Activated CD4-positive, alpha-beta memory T cell treated with anti-CD3 and anti-CD28 coated beads for 36 hours (primary cell): ENCODE measurements around the gene RAD51. TPM values are rescaled to one million over a fixed set of nuclear protein-coding genes. Genes with fewer than 3 reads are reported as not detected.

ENCODE experiments used
- CTCF ChIA-PET: fragments of 350-600 bp; sonication (Branson Sonifier 250); formaldehyde crosslinking; loops from one replicate; lab custom pipeline; 2021; ENCODE audit warnings: antibody characterized with exemption, inconsistent platforms; lab: Charles Lee
- POLR2A ChIA-PET: fragments of 350-600 bp; sonication (Branson Sonifier 250); formaldehyde crosslinking; loops from one replicate; lab custom pipeline; 2021; ENCODE audit warnings: antibody characterized with exemption; lab: Charles Lee
- DNase-seq: peaks from one replicate; pipeline ENCODE4 v3.0.0-alpha.2; 2020
- H3K27ac Mint-ChIP-seq: one replicate; pipeline ENCODE4 v1.8.0; 2021; ENCODE audit warnings: mixed read lengths
- H3K27me3 Mint-ChIP-seq: one replicate; pipeline ENCODE4 v1.8.0; 2021; ENCODE audit warnings: mixed read lengths
- H3K36me3 Mint-ChIP-seq: one replicate; pipeline ENCODE4 v1.8.0; 2021; ENCODE audit warnings: mixed read lengths
- H3K4me1 Mint-ChIP-seq: one replicate; pipeline ENCODE4 v1.8.0; 2021; ENCODE audit warnings: low read depth, mixed read lengths
- H3K4me3 Mint-ChIP-seq: one replicate; pipeline ENCODE4 v1.8.0; 2021; ENCODE audit warnings: mild to moderate bottlenecking, mixed read lengths
- H3K9me3 Mint-ChIP-seq: one replicate; pipeline ENCODE4 v1.8.0; 2021; ENCODE audit warnings: mixed read lengths
- intact Hi-C: fragments of 100-400 bp; cut with micrococcal nuclease; formaldehyde crosslinking; loops from one replicate; pipeline ENCODE4 v1.15.1; 2023
- total RNA-seq, 2 experiments: library from RNA; stranded (reverse); gene quantifications; one replicate each; pipeline ENCODE4 v1.2.3, GENCODE V29; 2021

RAD51 gene
- total RNA-seq, 2 experiments from 2014 or later, result 67.1 to 70.0 TPM

- no peak for DNase-seq
- CTCF ChIA-PET, result interaction anchor here (1.5 kb wide), 1 partner anchor 170 kb away, joined by 3 read pairs; no protein-coding TSS in a partner anchor
- peaks cover 3% of the 10 kb centered on the region for H3K36me3 Mint-ChIP-seq
- intact Hi-C loops, result no loop called here
- H3K27ac Mint-ChIP-seq, result no peak overlapping the region
- no peaks in the 10 kb centered on the region for H3K27me3 Mint-ChIP-seq
- POLR2A ChIA-PET, result no interaction called here
- H3K4me3 Mint-ChIP-seq, result no peak overlapping the region
- no peaks in the 10 kb centered on the region for H3K9me3 Mint-ChIP-seq
- H3K4me1 Mint-ChIP-seq, result peaks cover 7% of the 10 kb centered on the region
These were observed 5.8 kb upstream of the RAD51 start for GRCh38 chr15:40688932-40689799.

DNA sequence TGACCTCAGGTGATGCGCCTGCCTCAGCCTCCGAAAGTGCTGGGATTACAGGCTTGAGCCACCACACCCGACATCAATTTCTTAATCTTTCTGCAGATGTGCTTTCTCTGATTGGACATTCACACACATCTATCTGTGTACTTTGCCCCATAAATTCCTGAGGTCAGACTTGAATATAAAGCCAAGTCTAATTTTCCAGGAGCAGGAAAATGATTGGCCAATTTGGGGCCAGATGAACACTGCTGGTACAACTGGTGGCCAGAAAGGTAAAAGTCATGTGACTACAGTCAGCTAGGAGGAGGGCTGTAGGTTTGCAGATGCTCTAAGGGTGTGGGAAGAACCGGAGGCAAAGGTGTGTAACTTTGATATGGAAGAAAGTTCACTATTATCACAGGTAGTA lies 3.2 kb upstream of the RAD51 start:
- no peaks in the 10 kb centered on the region for H3K9me3 Mint-ChIP-seq
- DNase-seq, result no peak
- ChIA-PET CTCF (no interaction called here), POLR2A (no interaction called here)
- intact Hi-C loops, result loop anchor here (10.0 kb wide), 1 partner anchor 287 kb away; the partner anchor contains the start of gene IVD
- no peak overlapping the region for H3K4me3 Mint-ChIP-seq
- H3K27ac Mint-ChIP-seq, result no peak overlapping the region
- peaks cover 14% of the 10 kb centered on the region for H3K4me1 Mint-ChIP-seq
- H3K27me3 Mint-ChIP-seq, result no peaks in the 10 kb centered on the region
- peaks cover 15% of the 10 kb centered on the region for H3K36me3 Mint-ChIP-seq

DNA sequence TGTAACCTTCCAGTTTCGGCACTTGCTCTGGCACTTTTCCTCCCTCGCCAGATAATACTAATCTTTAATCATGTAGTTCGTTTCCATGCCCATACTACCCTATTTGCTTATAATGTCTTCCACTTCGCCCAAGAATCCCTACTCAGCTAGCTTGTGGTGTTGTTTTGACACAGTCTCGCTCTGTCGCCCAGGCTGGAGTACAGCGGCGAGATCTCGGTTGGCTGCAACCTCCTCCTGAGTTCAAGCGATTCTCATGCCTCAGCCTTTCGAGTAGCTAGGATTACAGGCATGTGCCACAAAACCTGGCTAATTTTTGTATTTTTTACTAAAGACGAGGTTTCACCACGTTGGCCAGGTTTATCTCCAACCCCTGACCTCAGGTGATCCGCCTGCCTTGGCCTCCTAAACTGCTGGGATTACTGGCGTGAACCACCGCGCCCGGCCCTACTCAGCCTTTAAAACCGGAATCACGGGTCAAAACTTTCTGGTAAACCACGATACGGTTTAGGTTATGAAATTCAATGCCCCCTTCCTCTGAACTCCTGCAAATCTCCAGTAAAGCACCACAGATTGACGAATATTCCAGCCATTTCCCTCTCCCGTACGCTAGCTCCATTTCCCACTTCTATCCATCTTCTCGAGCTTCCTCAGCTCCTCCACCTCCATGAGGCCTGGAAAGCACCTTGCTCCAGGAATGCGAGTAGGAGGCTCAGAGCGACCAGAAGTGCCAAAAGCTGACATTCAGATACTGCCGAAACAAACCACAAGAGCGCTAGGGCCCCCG lies 878 bp upstream of the RAD51 start:
- POLR2A ChIA-PET, result interaction anchor here (0.6 to 2.5 kb wide), 19 partner anchors 11 to 533 kb away, joined by 3 to 18 read pairs (median 4); partner anchors contain the start of genes BUB1B, C15orf62, DNAJC17 and GCHFR
- intact Hi-C loops, result loop anchor here (1.0 to 10.0 kb wide), 8 partner anchors 15 to 289 kb away; partner anchors contain the start of genes CCDC32, DNAJC17, IVD and RMDN3
- H3K4me3 Mint-ChIP-seq, result peak overlapping the region; percentile 91
- CTCF ChIA-PET, result interaction anchor here (0.8 to 2.4 kb wide), 17 partner anchors 9 to 537 kb away, joined by 3 to 17 read pairs (median 5); partner anchors contain the start of genes CHP1, RHOV and VPS18
- peak overlapping the region; percentile 98 for H3K27ac Mint-ChIP-seq
- peaks cover 21% of the 10 kb centered on the region for H3K4me1 Mint-ChIP-seq
- no peaks in the 10 kb centered on the region for H3K27me3 Mint-ChIP-seq
- DNase-seq, result peak; percentile 24
- H3K36me3 Mint-ChIP-seq, result peaks cover 30% of the 10 kb centered on the region
- H3K9me3 Mint-ChIP-seq, result no peaks in the 10 kb centered on the region

DNA sequence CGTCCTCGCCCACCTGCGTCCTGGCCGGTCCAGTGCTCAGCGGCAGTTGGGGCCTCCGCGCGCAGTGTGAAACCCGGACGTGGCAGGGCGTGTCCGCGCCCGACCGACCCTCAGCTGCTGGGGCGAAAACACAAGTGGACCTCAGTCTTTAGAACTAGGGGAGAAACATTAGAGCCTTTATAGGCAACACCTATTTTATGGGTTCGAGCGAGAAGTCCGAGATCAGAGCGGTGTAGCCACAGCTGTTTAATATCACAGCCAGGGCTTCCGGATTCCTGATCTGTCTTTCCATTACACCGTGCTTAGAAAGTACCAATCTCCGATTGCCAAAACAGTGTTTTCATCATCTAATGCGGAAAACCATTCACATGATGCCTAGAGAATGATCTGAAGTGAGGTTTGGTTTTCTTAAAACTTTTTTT lies 506 bp downstream of the RAD51 start:
- Mint-ChIP-seq H3K36me3 (peaks cover 42% of the 10 kb centered on the region), H3K4me3 (peak overlapping the region; percentile 91), H3K4me1 (peaks cover 30% of the 10 kb centered on the region), H3K27me3 (no peaks in the 10 kb centered on the region), H3K27ac (peak overlapping the region; percentile 98), H3K9me3 (no peaks in the 10 kb centered on the region)
- intact Hi-C loops, result loop anchor here (2.0 to 10.0 kb wide), 4 partner anchors 17 to 291 kb away; partner anchors contain the start of genes CCDC32 and IVD
- no peak for DNase-seq
- ChIA-PET POLR2A (interaction anchor here (1.0 to 2.5 kb wide), 14 partner anchors 10 to 535 kb away, joined by 3 to 18 read pairs (median 4); partner anchors contain the start of genes BUB1B, C15orf62, DNAJC17 and GCHFR), CTCF (interaction anchor here (0.7 to 2.4 kb wide), 11 partner anchors 10 to 1362 kb away, joined by 3 to 17 read pairs (median 7); partner anchors contain the start of gene VPS18)

DNA sequence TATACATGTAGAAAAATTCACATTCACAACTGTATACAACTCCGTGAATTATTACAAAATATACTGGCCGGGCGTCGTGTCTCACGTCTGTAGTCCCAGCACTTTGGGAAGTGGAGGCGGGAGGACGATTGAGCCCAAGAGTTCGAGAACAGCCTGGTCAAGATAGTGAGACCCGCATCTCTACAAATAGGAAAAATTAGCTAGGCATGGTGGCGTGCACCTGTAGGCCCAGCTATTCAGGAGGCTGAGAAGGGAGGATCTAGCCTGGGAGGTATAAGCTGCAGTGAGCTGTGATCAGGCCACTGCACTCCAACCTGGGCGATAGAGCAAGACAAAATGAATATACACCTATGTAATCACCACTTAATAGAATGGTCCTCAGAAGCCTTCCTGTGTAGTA lies 1.3 kb downstream of the RAD51 start:
- DNase-seq, result no peak
- Mint-ChIP-seq H3K4me1 (peaks cover 30% of the 10 kb centered on the region), H3K9me3 (no peaks in the 10 kb centered on the region), H3K36me3 (peaks cover 47% of the 10 kb centered on the region), H3K27me3 (no peaks in the 10 kb centered on the region), H3K27ac (no peak overlapping the region), H3K4me3 (peak overlapping the region; percentile 91)
- ChIA-PET POLR2A (interaction anchor here (1.2 to 2.5 kb wide), 3 partner anchors 68 to 127 kb away, joined by 3 to 18 read pairs (median 6); partner anchors contain the start of genes DNAJC17, GCHFR and RPUSD2), CTCF (interaction anchor here (0.7 to 2.4 kb wide), 3 partner anchors 58 to 1361 kb away, joined by 3 to 11 read pairs (median 3); no protein-coding TSS in a partner anchor)
- intact Hi-C loops, result loop anchor here (10.0 kb wide), 1 partner anchor 291 kb away; the partner anchor contains the start of gene IVD

- H3K27me3 Mint-ChIP-seq, result no peaks in the 10 kb centered on the region
- H3K9me3 Mint-ChIP-seq, result no peaks in the 10 kb centered on the region
- intact Hi-C loops, result loop anchor here (10.0 kb wide), 1 partner anchor 293 kb away; the partner anchor contains the start of gene IVD
- no peak for DNase-seq
- H3K4me3 Mint-ChIP-seq, result no peak overlapping the region
- POLR2A ChIA-PET, result no interaction called here
- no peak overlapping the region for H3K27ac Mint-ChIP-seq
- peaks cover 50% of the 10 kb centered on the region for H3K36me3 Mint-ChIP-seq
- H3K4me1 Mint-ChIP-seq, result peaks cover 30% of the 10 kb centered on the region
- CTCF ChIA-PET, result no interaction called here
These were observed 2.9 kb downstream of the RAD51 start for GRCh38 chr15:40697916-40698315.

DNA sequence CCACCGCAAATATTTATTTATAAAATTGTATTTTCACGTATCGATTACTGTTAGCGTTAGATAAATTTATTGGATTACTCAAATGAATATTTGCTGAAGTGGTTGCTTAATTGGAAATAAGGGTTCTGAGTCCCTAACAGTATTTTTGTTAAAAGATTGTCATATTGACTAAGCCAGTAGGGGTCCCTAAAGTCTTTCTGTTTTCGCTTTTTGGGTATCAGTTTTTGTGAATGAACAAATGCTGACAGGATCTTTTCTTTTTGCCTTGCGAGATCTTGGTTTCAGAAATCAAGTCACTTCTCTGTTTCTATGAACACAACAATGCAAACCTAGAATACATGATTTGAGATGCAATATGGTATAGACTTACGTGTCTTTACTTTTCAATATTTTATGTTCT lies 7.1 kb downstream of the RAD51 start:
- ChIA-PET POLR2A (no interaction called here), CTCF (interaction anchor here (0.7 kb wide), 1 partner anchor 193 kb away, joined by 3 read pairs; no protein-coding TSS in a partner anchor)
- no peak overlapping the region for H3K27ac Mint-ChIP-seq
- H3K27me3 Mint-ChIP-seq, result no peaks in the 10 kb centered on the region
- intact Hi-C loops, result no loop called here
- no peaks in the 10 kb centered on the region for H3K9me3 Mint-ChIP-seq
- no peak overlapping the region for H3K4me3 Mint-ChIP-seq
- H3K4me1 Mint-ChIP-seq, result peaks cover 15% of the 10 kb centered on the region
- peaks cover 53% of the 10 kb centered on the region for H3K36me3 Mint-ChIP-seq
- no peak for DNase-seq

DNA sequence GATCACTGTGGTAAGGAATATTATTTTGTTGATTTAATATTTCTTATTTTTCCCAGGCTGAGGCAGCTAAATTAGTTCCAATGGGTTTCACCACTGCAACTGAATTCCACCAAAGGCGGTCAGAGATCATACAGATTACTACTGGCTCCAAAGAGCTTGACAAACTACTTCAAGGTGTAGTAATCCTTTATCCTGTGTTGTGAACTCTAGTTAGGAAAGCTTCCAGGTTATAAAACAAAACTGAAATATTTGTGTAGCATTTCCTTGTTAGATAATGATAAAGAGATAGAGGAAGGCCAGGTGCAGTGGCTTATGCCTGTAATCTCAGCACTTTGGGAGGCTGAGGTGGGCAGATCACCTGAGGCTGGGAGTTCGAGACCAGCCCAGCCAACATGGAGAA lies 11.1 kb downstream of the RAD51 start:
- ChIA-PET POLR2A (interaction anchor here (1.6 kb wide), 1 partner anchor 11 kb away, joined by 5 read pairs; the partner anchor contains the start of gene RAD51), CTCF (interaction anchor here (0.9 to 1.3 kb wide), 3 partner anchors 11 to 153 kb away, joined by 3 to 4 read pairs (median 3); partner anchors contain the start of gene RAD51)
- Mint-ChIP-seq H3K4me1 (no peaks in the 10 kb centered on the region), H3K9me3 (no peaks in the 10 kb centered on the region), H3K27me3 (no peaks in the 10 kb centered on the region), H3K4me3 (no peak overlapping the region), H3K36me3 (peaks cover 41% of the 10 kb centered on the region), H3K27ac (no peak overlapping the region)
- intact Hi-C loops, result no loop called here
- no peak for DNase-seq

DNA sequence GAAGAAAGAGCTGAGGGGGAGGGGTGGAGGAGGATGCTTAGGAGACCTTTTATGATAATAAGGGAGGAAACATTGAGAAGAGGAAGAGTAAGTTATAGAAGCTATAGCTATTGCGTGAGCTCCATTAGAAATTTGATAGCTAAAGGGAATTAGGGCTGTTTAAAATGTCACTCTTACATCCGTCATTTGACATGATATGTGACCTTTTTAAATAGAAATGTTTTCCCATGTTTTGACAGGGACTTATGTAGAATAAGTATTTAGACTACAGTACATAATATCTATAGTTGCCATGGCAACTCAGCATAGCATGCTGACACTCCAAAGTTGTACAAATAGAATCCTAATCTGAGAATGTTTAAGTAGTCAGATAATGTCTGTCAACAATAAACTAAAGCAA lies 19.2 kb downstream of the RAD51 start:
- DNase-seq, result no peak
- no peaks in the 10 kb centered on the region for H3K4me1 Mint-ChIP-seq
- peaks cover 43% of the 10 kb centered on the region for H3K36me3 Mint-ChIP-seq
- H3K9me3 Mint-ChIP-seq, result no peaks in the 10 kb centered on the region
- H3K27me3 Mint-ChIP-seq, result no peaks in the 10 kb centered on the region
- ChIA-PET POLR2A (no interaction called here), CTCF (interaction anchor here (1.1 kb wide), 1 partner anchor 10 kb away, joined by 3 read pairs; no protein-coding TSS in a partner anchor)
- no peak overlapping the region for H3K27ac Mint-ChIP-seq
- intact Hi-C loops, result no loop called here
- H3K4me3 Mint-ChIP-seq, result no peak overlapping the region

DNA sequence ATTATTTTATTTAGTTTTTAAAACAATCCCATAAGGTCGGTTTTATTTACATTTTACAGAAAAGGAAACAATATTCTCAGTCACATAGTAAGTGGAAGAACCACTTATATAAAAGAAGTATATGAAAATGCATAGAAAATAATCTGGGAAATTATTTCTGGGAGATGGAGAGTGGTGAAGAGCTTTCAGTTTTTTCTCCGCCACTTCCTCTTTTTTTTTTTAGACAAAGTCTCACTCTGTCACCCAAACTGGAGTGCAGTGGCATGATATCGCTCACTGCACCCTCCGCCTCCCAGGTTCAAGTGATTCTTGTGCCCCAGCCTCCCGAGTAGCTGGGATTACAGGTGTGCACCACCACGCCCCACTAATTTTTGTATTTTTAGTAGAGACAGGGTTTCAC lies 21.2 kb downstream of the RAD51 start:
- H3K4me1 Mint-ChIP-seq, result no peaks in the 10 kb centered on the region
- ChIA-PET CTCF (no interaction called here), POLR2A (no interaction called here)
- no peak overlapping the region for H3K4me3 Mint-ChIP-seq
- no peak overlapping the region for H3K27ac Mint-ChIP-seq
- H3K27me3 Mint-ChIP-seq, result no peaks in the 10 kb centered on the region
- H3K9me3 Mint-ChIP-seq, result no peaks in the 10 kb centered on the region
- peaks cover 39% of the 10 kb centered on the region for H3K36me3 Mint-ChIP-seq
- no peak for DNase-seq
- intact Hi-C loops, result no loop called here

GRCh38 chr15:40721701-40722100 lies 26.7 kb downstream of the RAD51 start:
- ChIA-PET CTCF (interaction anchor here (0.6 to 1.1 kb wide), 3 partner anchors 14 to 81 kb away, joined by 3 to 4 read pairs (median 3); no protein-coding TSS in a partner anchor), POLR2A (no interaction called here)
- Mint-ChIP-seq H3K27me3 (no peaks in the 10 kb centered on the region), H3K4me3 (no peak overlapping the region), H3K27ac (no peak overlapping the region), H3K36me3 (peaks cover 33% of the 10 kb centered on the region), H3K9me3 (no peaks in the 10 kb centered on the region), H3K4me1 (peaks cover 14% of the 10 kb centered on the region)
- no peak for DNase-seq
- intact Hi-C loops, result loop anchor here (2.0 kb wide), 1 partner anchor 27 kb away; the partner anchor contains the start of gene RAD51
